CD14-positive monocyte (primary cell): ENCODE results near the gene MOGAT2. TPM values are rescaled to one million over a fixed set of nuclear protein-coding genes. Genes with fewer than 3 reads are reported as not detected.

Experiments
- DNase-seq, 3 donors: peaks; one replicate each; pipeline ENCODE4 v3.0.0-alpha.2; 2011 to 2022
- H2AFZ ChIP-seq: 2 replicates; pipeline ENCODE4 v1.6.0; 2012; ENCODE audit warnings: mild to moderate bottlenecking, low read depth, low read length, inconsistent platforms; ENCODE audit not compliant: insufficient read depth, poor library complexity, severe bottlenecking
- H3K27ac ChIP-seq, 2 donors: 1 replicate in 1 of 2; 2 replicates in 1 of 2; pipeline ENCODE4 v1.5.1; 2012 to 2013; ENCODE audit warnings: low read length in 2 of 2, control low read depth in 1 of 2, inconsistent platforms in 1 of 2, low read depth in 1 of 2, mild to moderate bottlenecking in 1 of 2
- H3K27me3 ChIP-seq, 2 donors: one replicate each; pipeline versions ENCODE4 v1.6.0 to v1.6.1; 2011 to 2013; ENCODE audit warnings: low read length in 2 of 2; ENCODE audit not compliant: control insufficient read depth in 2 of 2, insufficient read depth in 2 of 2
- H3K36me3 ChIP-seq, 2 donors: replicated peaks in 1 of 2; 1 replicate in 1 of 2; 2 replicates in 1 of 2; pipeline versions ENCODE4 v1.5.1 to v1.6.1; 2012 to 2013; ENCODE audit warnings: low read length in 2 of 2, control low read depth in 1 of 2, inconsistent platforms in 1 of 2, mild to moderate bottlenecking in 1 of 2; ENCODE audit not compliant: insufficient read depth in 2 of 2, control insufficient read depth in 1 of 2
- H3K4me1 ChIP-seq, 2 donors: 1 replicate in 1 of 2; 2 replicates in 1 of 2; pipeline versions ENCODE4 v1.5.1 to v1.6.1; 2012 to 2013; ENCODE audit warnings: low read length in 2 of 2, control low read depth in 1 of 2, inconsistent platforms in 1 of 2, mild to moderate bottlenecking in 1 of 2, moderate library complexity in 1 of 2; ENCODE audit not compliant: insufficient read depth in 2 of 2, control insufficient read depth in 1 of 2
- H3K4me2 ChIP-seq: replicated peaks from 2 replicates; pipeline ENCODE3; 2012; ENCODE audit warnings: low read length, moderate library complexity, mild to moderate bottlenecking; ENCODE audit not compliant: poor library complexity, severe bottlenecking; ENCODE audit errors: extremely low read depth
- H3K4me3 ChIP-seq, 3 experiments: fragments of 200-600 bp in 1 of 3; sonication (generic) in 1 of 3; replicated peaks in 1 of 3; 1 replicate in 2 of 3; 2 replicates in 1 of 3; pipeline ENCODE4 v1.5.1; 2011 to 2013; ENCODE audit warnings: low read length in 3 of 3, mild to moderate bottlenecking in 3 of 3, control low read depth in 2 of 3, low read depth in 2 of 3, inconsistent platforms in 1 of 3, moderate library complexity in 1 of 3
- H3K79me2 ChIP-seq: 2 replicates; pipeline ENCODE4 v1.6.0; 2012; ENCODE audit warnings: mild to moderate bottlenecking, control low read depth, inconsistent platforms, low read length, moderate library complexity; ENCODE audit not compliant: insufficient read depth
- H3K9ac ChIP-seq: 2 replicates; pipeline ENCODE4 v1.6.0; 2017; ENCODE audit warnings: low read length, mild to moderate bottlenecking; ENCODE audit not compliant: insufficient read depth, poor library complexity, severe bottlenecking
- H3K9me3 ChIP-seq, 2 donors: replicated peaks in 1 of 2; 1 replicate in 1 of 2; 2 replicates in 1 of 2; pipeline versions ENCODE4 v1.5.1 to v1.6.1; 2012 to 2013; ENCODE audit warnings: low read length in 2 of 2, control low read depth in 1 of 2; ENCODE audit not compliant: control insufficient read depth in 1 of 2, insufficient read depth in 1 of 2
- H4K20me1 ChIP-seq: 2 replicates; pipeline ENCODE4 v1.6.0; 2012; ENCODE audit warnings: mild to moderate bottlenecking, low read length, control low read depth, moderate library complexity; ENCODE audit not compliant: insufficient read depth
- H3K27ac Mint-ChIP-seq, 7 donors: one replicate each; pipeline ENCODE4 v1.8.0; 2020; ENCODE audit warnings: mild to moderate bottlenecking in 7 of 7, mixed read lengths in 7 of 7, moderate library complexity in 6 of 7, inconsistent platforms in 2 of 7
- H3K27me3 Mint-ChIP-seq, 3 donors: one replicate each; pipeline ENCODE4 v1.8.0; 2021 to 2022; ENCODE audit warnings: low read depth in 3 of 3, mild to moderate bottlenecking in 3 of 3, mixed read lengths in 3 of 3, moderate library complexity in 3 of 3, inconsistent platforms in 1 of 3
- H3K36me3 Mint-ChIP-seq, 2 donors: one replicate each; pipeline ENCODE4 v1.8.0; 2020; ENCODE audit warnings: mixed read lengths in 2 of 2, inconsistent platforms in 1 of 2, mild to moderate bottlenecking in 1 of 2
- H3K4me1 Mint-ChIP-seq: one replicate; pipeline ENCODE4 v1.8.0; 2020; ENCODE audit warnings: mild to moderate bottlenecking, mixed read lengths
- H3K4me3 Mint-ChIP-seq, 2 donors: one replicate each; pipeline ENCODE4 v1.8.0; 2020; ENCODE audit warnings: mild to moderate bottlenecking in 2 of 2, mixed read lengths in 2 of 2, moderate library complexity in 1 of 2
- H3K9me3 Mint-ChIP-seq, 7 donors: one replicate each; pipeline ENCODE4 v1.8.0; 2020 to 2022; ENCODE audit warnings: mixed read lengths in 7 of 7, mild to moderate bottlenecking in 6 of 7, moderate library complexity in 6 of 7, inconsistent platforms in 2 of 7
- WGBS: methylation state at CpG from one replicate; pipeline ENCODE4 v1.1.5; 2013; ENCODE audit warnings: missing lambda C conversion rate; ENCODE audit not compliant: insufficient coverage; 5-methylcytosine and 5-hydroxymethylcytosine counted together
- intact Hi-C, 2 donors: fragments of 100-400 bp; cut with micrococcal nuclease; formaldehyde crosslinking; loops; one replicate each; pipeline versions ENCODE4 v1.15.0 to v1.15.1; 2023
- polyA plus RNA-seq, 3 donors: library from polyadenylated mRNA; depleted of rRNA in 1 of 3; unstranded in 2 of 3; stranded (reverse) in 1 of 3; fragments of 300-500 nt in 2 of 3; fragments of >200 nt in 1 of 3; fragmentation: Illumina TruSeq in 2 of 3; gene quantifications; 1 replicate in 2 of 3; 2 replicates in 1 of 3; pipeline ENCODE4 v1.2.3, GENCODE V29; 2012 to 2021
- TF ChIP-seq, protein P1 (sequence below): fragments of 200-600 bp; IDR thresholded peaks from one replicate; pipeline ENCODE4 v1.8.0; 2022; ENCODE audit warnings: antibody characterized with exemption, mild to moderate bottlenecking

MOGAT2 gene
- polyA plus RNA-seq, 3 donors = not detected

DNA sequence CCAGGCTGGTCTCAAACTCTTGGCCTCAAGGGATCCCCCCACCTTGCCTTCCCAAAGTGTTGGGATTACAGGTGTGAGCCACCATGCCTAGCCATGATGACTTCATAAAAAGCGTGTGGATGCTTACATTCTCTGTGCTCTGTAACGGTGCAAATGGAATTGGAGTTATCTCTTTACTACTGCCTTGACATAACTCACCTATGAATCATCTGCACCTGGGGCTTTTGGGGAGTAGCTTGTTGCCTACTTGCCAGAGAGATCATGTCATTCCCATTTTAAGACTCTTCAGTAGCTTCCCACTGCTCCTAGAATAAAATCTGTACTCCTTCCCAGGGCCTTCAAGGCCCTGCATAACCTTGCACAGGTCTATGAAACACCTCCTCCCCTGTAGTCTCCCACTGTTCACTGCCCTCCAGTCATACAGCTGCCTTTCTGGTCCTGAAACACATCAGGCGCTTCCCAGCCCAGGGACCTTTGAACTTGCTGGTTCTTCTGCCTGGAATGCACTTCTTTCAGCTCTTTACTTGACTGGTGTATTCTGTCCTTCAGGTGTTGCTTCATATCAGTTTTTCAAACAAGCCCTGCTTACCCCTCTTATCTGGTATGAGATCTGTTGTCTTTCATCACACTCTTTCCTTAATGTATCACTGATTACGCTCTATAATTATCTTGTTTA, 19.6 kb upstream of the MOGAT2 start:
- no peak overlapping the region for H3K4me2 ChIP-seq
- no peaks in the 10 kb centered on the region for H3K79me2 ChIP-seq
- 100% methylated on average over 3 of the region's 4 CpGs for WGBS
- no peak overlapping the region for H2AFZ ChIP-seq
- TF ChIP-seq, protein P1, sequence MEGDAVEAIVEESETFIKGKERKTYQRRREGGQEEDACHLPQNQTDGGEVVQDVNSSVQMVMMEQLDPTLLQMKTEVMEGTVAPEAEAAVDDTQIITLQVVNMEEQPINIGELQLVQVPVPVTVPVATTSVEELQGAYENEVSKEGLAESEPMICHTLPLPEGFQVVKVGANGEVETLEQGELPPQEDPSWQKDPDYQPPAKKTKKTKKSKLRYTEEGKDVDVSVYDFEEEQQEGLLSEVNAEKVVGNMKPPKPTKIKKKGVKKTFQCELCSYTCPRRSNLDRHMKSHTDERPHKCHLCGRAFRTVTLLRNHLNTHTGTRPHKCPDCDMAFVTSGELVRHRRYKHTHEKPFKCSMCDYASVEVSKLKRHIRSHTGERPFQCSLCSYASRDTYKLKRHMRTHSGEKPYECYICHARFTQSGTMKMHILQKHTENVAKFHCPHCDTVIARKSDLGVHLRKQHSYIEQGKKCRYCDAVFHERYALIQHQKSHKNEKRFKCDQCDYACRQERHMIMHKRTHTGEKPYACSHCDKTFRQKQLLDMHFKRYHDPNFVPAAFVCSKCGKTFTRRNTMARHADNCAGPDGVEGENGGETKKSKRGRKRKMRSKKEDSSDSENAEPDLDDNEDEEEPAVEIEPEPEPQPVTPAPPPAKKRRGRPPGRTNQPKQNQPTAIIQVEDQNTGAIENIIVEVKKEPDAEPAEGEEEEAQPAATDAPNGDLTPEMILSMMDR = no peak
- peaks cover 0 to 3% (median 0%) of the 10 kb centered on the region in 7 donors for H3K9me3 Mint-ChIP-seq
- H3K9ac ChIP-seq = no peak overlapping the region
- no peak overlapping the region for H3K27ac ChIP-seq
- peak overlapping the region in 1 of 2 donors; percentile 5 for H3K4me3 Mint-ChIP-seq
- H4K20me1 ChIP-seq = no peaks in the 10 kb centered on the region
- H3K36me3 Mint-ChIP-seq = no peaks in the 10 kb centered on the region
- no peak overlapping the region for H3K4me3 ChIP-seq
- H3K4me1 Mint-ChIP-seq = no peaks in the 10 kb centered on the region
- intact Hi-C loops = no loop called here
- H3K36me3 ChIP-seq = no peaks in the 10 kb centered on the region
- H3K27ac Mint-ChIP-seq = no peak overlapping the region
- peaks cover 18 to 42% (median 21%) of the 10 kb centered on the region in 3 donors for H3K27me3 Mint-ChIP-seq
- no peaks in the 10 kb centered on the region for H3K9me3 ChIP-seq
- peaks cover 3 to 4% of the 10 kb centered on the region in 2 donors for H3K27me3 ChIP-seq
- H3K4me1 ChIP-seq = no peaks in the 10 kb centered on the region
- DNase-seq = no peak

DNA sequence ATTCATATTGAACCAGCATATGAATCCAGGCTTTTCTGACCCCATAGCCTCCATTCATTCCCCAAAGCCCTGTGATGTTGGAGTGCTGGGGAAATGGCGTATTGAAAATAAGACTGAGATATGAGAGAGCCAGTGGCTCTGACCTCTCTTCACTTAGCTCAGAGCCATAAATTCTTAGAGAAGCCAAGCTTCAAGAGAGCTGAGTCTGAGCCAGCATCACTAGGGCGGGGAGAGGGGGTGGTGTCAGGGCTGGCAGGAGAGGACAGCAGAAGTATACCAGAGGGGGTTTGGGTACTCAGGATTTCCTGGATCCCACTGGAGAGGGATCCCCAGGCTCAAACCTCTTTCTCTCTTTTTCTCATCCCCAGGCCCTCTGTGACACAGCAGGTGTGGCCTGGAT, 16.7 kb upstream of the MOGAT2 start:
- no peaks in the 10 kb centered on the region for H3K36me3 Mint-ChIP-seq
- H3K27ac Mint-ChIP-seq = no peak overlapping the region
- intact Hi-C loops = loop anchor here (10.0 kb wide), 2 partner anchors 454 to 614 kb away; no protein-coding TSS in a partner anchor
- peaks cover 8 to 29% (median 16%) of the 10 kb centered on the region in 3 donors for H3K27me3 Mint-ChIP-seq
- H3K4me1 Mint-ChIP-seq = peaks cover 3% of the 10 kb centered on the region
- H2AFZ ChIP-seq = no peak overlapping the region
- no CpG with 5 or more reads among the region's 2 CpGs for WGBS
- TF ChIP-seq, protein P1 = no peak
- peaks cover 0 to under 1% of the 10 kb centered on the region in 2 donors for H3K4me1 ChIP-seq
- H3K4me3 Mint-ChIP-seq = no peak overlapping the region
- H4K20me1 ChIP-seq = no peaks in the 10 kb centered on the region
- no peaks in the 10 kb centered on the region for H3K36me3 ChIP-seq
- peaks cover 3 to 4% of the 10 kb centered on the region in 2 donors for H3K27me3 ChIP-seq
- no peak overlapping the region for H3K27ac ChIP-seq
- DNase-seq = no peak
- no peak overlapping the region for H3K9ac ChIP-seq
- peaks cover 0 to 2% (median 0%) of the 10 kb centered on the region in 7 donors for H3K9me3 Mint-ChIP-seq
- H3K79me2 ChIP-seq = no peaks in the 10 kb centered on the region
- no peaks in the 10 kb centered on the region for H3K9me3 ChIP-seq
- H3K4me2 ChIP-seq = no peak overlapping the region
- no peak overlapping the region for H3K4me3 ChIP-seq
